Measurements from ENCODE around the gene DLG5. TPM values are rescaled to one million over a fixed set of nuclear protein-coding genes. Genes with fewer than 3 reads are reported as not detected.
A peak's percentile ranks its signal among the peaks of the same experiment; 100 is the strongest.

DLG5 gene
- total RNA-seq (ENCODE audit: low replicate concordance) = 22.2 and 33.3 TPM in 2 replicates

GRCh38 chr10:77926566-77927401 is at the start of gene DLG5:
DLG5 (minus strand) TSS chr10:77926755; CDS start chr10:77926520, 235 bp downstream.
- H3K36me3 Mint-ChIP-seq = peaks cover 8% of the 10 kb centered on the region
- Histone ChIP-seq H3K27ac (no peak within 1 kb of the TSS), H3F3A (ENCODE audit: low read depth) (peaks cover 13% of the 10 kb centered on the region), H3K4me2 (peak within 1 kb of the TSS; percentile 87), H2AFZ (replicated peaks) (peak within 1 kb of the TSS; percentile 79), H4K20me1 (ENCODE audit: low read depth) (peaks cover 39% of the 10 kb centered on the region), H3K79me2 (ENCODE audit: low read depth) (peaks cover 44% of the 10 kb centered on the region), H3K9me3 (ENCODE audit: low read depth) (no peaks in the 10 kb centered on the region), H3K27me3 (peaks cover 19% of the 10 kb centered on the region), H3K9ac (peak within 1 kb of the TSS; percentile 38), H3K4me3 (peak within 1 kb of the TSS; percentile 75), H3K36me3 (no peaks in the 10 kb centered on the region), H3K4me1 (peaks cover 23% of the 10 kb centered on the region)
- H3K4me1 Mint-ChIP-seq = peaks cover 28% of the 10 kb centered on the region
- peak within 1 kb of the TSS; percentile 94 for H3K27ac Mint-ChIP-seq
- peak within 1 kb of the TSS; percentile 90 for H3K4me3 Mint-ChIP-seq
- no peaks in the 10 kb centered on the region for H3K9me3 Mint-ChIP-seq
- peak; percentile 76 for DNase-seq (ENCODE audit: low spot score)
- H3K27me3 Mint-ChIP-seq (ENCODE audit: insufficient read depth, low read depth) = peaks cover 6% of the 10 kb centered on the region
- TF ChIP-seq CTCF (IDR thresholded peaks at IDR 0.05) = peak; percentile 15
- TF ChIP-seq EZH2 (IDR thresholded peaks at IDR 0.05) = no peak
- no peak for TF ChIP-seq EZH2phosphoT487 (IDR thresholded peaks at IDR 0.05)

- Histone ChIP-seq H3K36me3 (no peaks in the 10 kb centered on the region), H3K27me3 (no peaks in the 10 kb centered on the region), H3K27ac (no peak overlapping the region), H3K4me2 (no peak overlapping the region), H3K9ac (no peak overlapping the region), H2AFZ (replicated peaks) (no peak overlapping the region), H3K79me2 (ENCODE audit: low read depth) (no peaks in the 10 kb centered on the region), H3K4me3 (no peak overlapping the region), H3F3A (ENCODE audit: low read depth) (peaks cover 23% of the 10 kb centered on the region), H3K9me3 (ENCODE audit: low read depth) (no peaks in the 10 kb centered on the region), H3K4me1 (peaks cover 7% of the 10 kb centered on the region), H4K20me1 (ENCODE audit: low read depth) (peaks cover 7% of the 10 kb centered on the region)
- H3K4me3 Mint-ChIP-seq = no peak overlapping the region
- H3K36me3 Mint-ChIP-seq = peaks cover 27% of the 10 kb centered on the region
- H3K9me3 Mint-ChIP-seq = no peaks in the 10 kb centered on the region
- no peak overlapping the region for H3K27ac Mint-ChIP-seq
- DNase-seq (ENCODE audit: low spot score) = no peak
- TF ChIP-seq CTCF (IDR thresholded peaks at IDR 0.05) = no peak
- no peak for TF ChIP-seq EZH2 (IDR thresholded peaks at IDR 0.05)
- peaks cover 14% of the 10 kb centered on the region for H3K4me1 Mint-ChIP-seq
- no peaks in the 10 kb centered on the region for H3K27me3 Mint-ChIP-seq (ENCODE audit: insufficient read depth, low read depth)
Measured at GRCh38 chr10:77975086-77975666, 48.6 kb upstream of the DLG5 start.

GRCh38 chr10:77974396-77975074 is 48.0 kb upstream of the DLG5 start:
- no peak overlapping the region for H3K4me3 Mint-ChIP-seq
- no peak overlapping the region for H3K4me3 ChIP-seq

More at GRCh38 chr10:77974396-77975074, 48.0 kb upstream of the DLG5 start:
- Mint-ChIP-seq H3K27ac (no peak overlapping the region), H3K36me3 (peaks cover 21% of the 10 kb centered on the region), H3K4me1 (peaks cover 14% of the 10 kb centered on the region), H3K9me3 (no peaks in the 10 kb centered on the region), H3K27me3 (ENCODE audit: insufficient read depth, low read depth) (no peaks in the 10 kb centered on the region)
- H4K20me1 ChIP-seq (ENCODE audit: low read depth) = peaks cover 7% of the 10 kb centered on the region
- peaks cover 7% of the 10 kb centered on the region for H3K4me1 ChIP-seq
- no peaks in the 10 kb centered on the region for H3K79me2 ChIP-seq (ENCODE audit: low read depth)
- DNase-seq (ENCODE audit: low spot score) = peak; percentile 86
- no peaks in the 10 kb centered on the region for H3K36me3 ChIP-seq
- H3K9ac ChIP-seq = no peak overlapping the region
- no peak overlapping the region for H3K27ac ChIP-seq
- peaks cover 23% of the 10 kb centered on the region for H3F3A ChIP-seq (ENCODE audit: low read depth)
- TF ChIP-seq EZH2phosphoT487 (IDR thresholded peaks at IDR 0.05) (no peak), CTCF (IDR thresholded peaks at IDR 0.05) (peak; percentile 72), EZH2 (IDR thresholded peaks at IDR 0.05) (no peak)
- no peak overlapping the region for H3K4me2 ChIP-seq
- no peak overlapping the region for H2AFZ ChIP-seq (replicated peaks)
- no peaks in the 10 kb centered on the region for H3K27me3 ChIP-seq
- no peaks in the 10 kb centered on the region for H3K9me3 ChIP-seq (ENCODE audit: low read depth)
